Naive B cell (primary cell): ENCODE results near the gene RAD51B. TPM values are rescaled to one million over a fixed set of nuclear protein-coding genes. Genes with fewer than 3 reads are reported as not detected.

ENCODE experiments used
- ATAC-seq, 2 donors: fragments of 150-1000 bp; cut with Tn5 transposase; 2 replicates each; pipeline ENCODE4 v1.10.0; 2021; ENCODE audit warnings: low read depth in 2 of 2, mild to moderate bottlenecking in 2 of 2, moderate library complexity in 2 of 2
- DNase-seq: peaks from one replicate; pipeline ENCODE4 v3.0.0; 2022
- H3K27ac Mint-ChIP-seq, 6 donors: one replicate each; pipeline ENCODE4 v1.8.0; 2020 to 2022; ENCODE audit warnings: mild to moderate bottlenecking in 6 of 6, mixed read lengths in 6 of 6, moderate library complexity in 5 of 6, inconsistent platforms in 2 of 6
- H3K27me3 Mint-ChIP-seq, 3 donors: one replicate each; pipeline ENCODE4 v1.8.0; 2021 to 2022; ENCODE audit warnings: mixed read lengths in 3 of 3, mild to moderate bottlenecking in 1 of 3
- H3K36me3 Mint-ChIP-seq, 2 donors: one replicate each; pipeline ENCODE4 v1.8.0; 2020 to 2022; ENCODE audit warnings: mixed read lengths in 2 of 2, inconsistent platforms in 1 of 2, mild to moderate bottlenecking in 1 of 2
- H3K4me1 Mint-ChIP-seq, 3 donors: one replicate each; pipeline ENCODE4 v1.8.0; 2020 to 2022; ENCODE audit warnings: mixed read lengths in 3 of 3, inconsistent platforms in 1 of 3, mild to moderate bottlenecking in 1 of 3, moderate library complexity in 1 of 3
- H3K4me3 Mint-ChIP-seq, 8 donors: one replicate each; pipeline ENCODE4 v1.8.0; 2020 to 2022; ENCODE audit warnings: mild to moderate bottlenecking in 8 of 8, mixed read lengths in 8 of 8, moderate library complexity in 8 of 8, inconsistent platforms in 2 of 8
- H3K9me3 Mint-ChIP-seq, 7 donors: one replicate each; pipeline ENCODE4 v1.8.0; 2020 to 2022; ENCODE audit warnings: mixed read lengths in 7 of 7, mild to moderate bottlenecking in 5 of 7, inconsistent platforms in 2 of 7, moderate library complexity in 1 of 7
- polyA plus RNA-seq, 6 donors: library from polyadenylated mRNA; unstranded; fragments of 300-500 nt; fragmentation: Illumina TruSeq; gene quantifications; one replicate each; pipeline ENCODE4 v1.2.3, GENCODE V29; 2021; ENCODE audit warnings: low read depth in 6 of 6

RAD51B gene
- polyA plus RNA-seq, 6 donors from 2014 or later: 27.4 to 37.2 (median 31.8) TPM

DNA sequence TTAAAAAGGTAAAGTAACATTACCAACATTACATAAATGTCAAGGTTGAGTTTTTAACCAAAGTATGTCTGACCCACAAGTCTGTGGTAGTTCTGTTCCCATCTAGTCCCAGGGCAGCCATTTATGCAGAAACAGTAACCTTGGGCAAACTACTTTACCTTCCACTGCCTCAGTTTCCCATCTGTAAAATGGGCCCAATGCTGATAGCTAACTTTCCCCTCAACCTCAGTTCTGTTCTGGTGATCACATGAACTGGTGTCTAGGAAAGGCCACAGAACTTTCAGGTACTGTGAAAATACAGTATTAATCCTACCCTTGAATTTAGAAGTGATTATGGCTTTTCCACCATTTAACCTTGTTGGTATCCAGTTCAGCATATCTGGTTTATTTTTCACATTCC lies 859.7 kb downstream of the RAD51B start:
- ATAC-seq (no peak), DNase-seq (no peak)
- Mint-ChIP-seq H3K36me3 (peaks cover 13 to 39% of the 10 kb centered on the region in 2 donors), H3K4me1 (peaks cover 68 to 81% (median 81%) of the 10 kb centered on the region in 3 donors), H3K27me3 (no peaks in the 10 kb centered on the region), H3K27ac (peak overlapping the region in 4 of 6 donors; percentile 65 to 90 (median 72)), H3K9me3 (peaks cover 0 to 3% (median 0%) of the 10 kb centered on the region in 7 donors), H3K4me3 (no peak overlapping the region)

DNA sequence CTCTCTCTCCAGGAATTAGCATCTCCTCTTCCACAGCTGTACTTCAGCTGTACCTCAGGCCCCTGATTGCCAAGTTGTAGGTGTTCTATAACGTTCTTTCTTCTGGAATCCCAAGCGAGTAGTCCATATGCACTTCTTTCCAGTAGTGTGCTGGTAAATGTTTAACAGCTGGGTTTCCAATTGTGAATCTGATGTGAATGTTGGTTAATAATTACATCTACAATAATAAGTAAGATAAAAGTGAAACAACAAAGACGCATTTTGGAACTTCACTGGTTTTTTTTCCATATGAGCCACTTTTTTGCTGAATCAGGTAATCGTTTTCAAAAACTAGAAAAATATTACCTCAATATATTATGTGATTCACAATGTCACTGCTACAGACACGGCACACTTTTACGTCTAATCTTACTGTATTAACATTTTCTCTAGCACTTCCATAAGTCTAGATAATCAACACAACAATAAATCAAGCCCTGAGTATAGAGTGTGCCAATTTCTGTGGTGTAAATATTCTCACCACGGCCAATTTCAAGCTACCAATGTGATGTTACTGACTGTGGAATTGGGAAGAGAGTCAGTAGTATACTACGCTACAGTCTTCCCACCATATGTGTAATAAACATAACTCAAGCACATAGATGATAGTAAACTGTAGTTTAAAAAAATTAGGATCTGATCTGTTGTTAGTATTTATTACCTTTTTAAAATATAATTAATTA lies 860.3 kb downstream of the RAD51B start:
- H3K27ac Mint-ChIP-seq: peak overlapping the region in 4 of 6 donors; percentile 8 to 99 (median 60)
- H3K4me3 Mint-ChIP-seq: no peak overlapping the region
- peaks cover 70 to 83% (median 82%) of the 10 kb centered on the region in 3 donors for H3K4me1 Mint-ChIP-seq
- H3K27me3 Mint-ChIP-seq: no peaks in the 10 kb centered on the region
- ATAC-seq (no peak), DNase-seq (no peak)
- H3K36me3 Mint-ChIP-seq: peaks cover 13 to 39% of the 10 kb centered on the region in 2 donors
- peaks cover 0 to 3% (median 0%) of the 10 kb centered on the region in 7 donors for H3K9me3 Mint-ChIP-seq

DNA sequence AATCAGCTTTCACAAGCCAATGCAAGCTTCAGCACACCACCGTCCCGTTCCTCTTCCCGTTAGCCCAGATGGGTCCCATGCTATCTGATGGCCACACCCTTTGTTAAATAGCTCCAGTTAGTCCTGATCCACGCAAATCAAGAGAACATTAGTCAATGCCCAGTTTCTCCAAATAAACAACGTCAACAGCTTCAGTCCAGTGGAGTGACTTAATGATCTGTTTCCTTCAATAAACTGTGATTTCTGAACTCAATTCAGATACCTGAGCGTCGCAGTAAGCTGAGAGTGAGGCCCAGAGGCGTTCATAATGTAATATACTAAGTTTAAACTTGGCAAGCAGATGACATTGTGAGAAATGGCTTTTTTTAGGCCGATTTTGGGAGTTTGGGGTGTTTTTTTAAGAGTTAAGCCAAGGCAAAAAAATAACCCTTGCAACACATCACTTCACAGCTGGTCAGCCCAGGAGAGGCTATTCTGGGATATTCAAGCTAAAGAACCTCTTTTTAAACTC lies 861.0 kb downstream of the RAD51B start:
- no peaks in the 10 kb centered on the region for H3K27me3 Mint-ChIP-seq
- ATAC-seq: no peak
- peaks cover 0 to 3% (median 0%) of the 10 kb centered on the region in 7 donors for H3K9me3 Mint-ChIP-seq
- peaks cover 73 to 84% (median 82%) of the 10 kb centered on the region in 3 donors for H3K4me1 Mint-ChIP-seq
- no peak for DNase-seq
- H3K4me3 Mint-ChIP-seq: peak overlapping the region in 3 of 8 donors; percentile 82 to 90 (median 87)
- H3K36me3 Mint-ChIP-seq: peaks cover 13 to 39% of the 10 kb centered on the region in 2 donors
- H3K27ac Mint-ChIP-seq: peak overlapping the region in 4 of 6 donors; percentile 40 to 99 (median 84)

DNA sequence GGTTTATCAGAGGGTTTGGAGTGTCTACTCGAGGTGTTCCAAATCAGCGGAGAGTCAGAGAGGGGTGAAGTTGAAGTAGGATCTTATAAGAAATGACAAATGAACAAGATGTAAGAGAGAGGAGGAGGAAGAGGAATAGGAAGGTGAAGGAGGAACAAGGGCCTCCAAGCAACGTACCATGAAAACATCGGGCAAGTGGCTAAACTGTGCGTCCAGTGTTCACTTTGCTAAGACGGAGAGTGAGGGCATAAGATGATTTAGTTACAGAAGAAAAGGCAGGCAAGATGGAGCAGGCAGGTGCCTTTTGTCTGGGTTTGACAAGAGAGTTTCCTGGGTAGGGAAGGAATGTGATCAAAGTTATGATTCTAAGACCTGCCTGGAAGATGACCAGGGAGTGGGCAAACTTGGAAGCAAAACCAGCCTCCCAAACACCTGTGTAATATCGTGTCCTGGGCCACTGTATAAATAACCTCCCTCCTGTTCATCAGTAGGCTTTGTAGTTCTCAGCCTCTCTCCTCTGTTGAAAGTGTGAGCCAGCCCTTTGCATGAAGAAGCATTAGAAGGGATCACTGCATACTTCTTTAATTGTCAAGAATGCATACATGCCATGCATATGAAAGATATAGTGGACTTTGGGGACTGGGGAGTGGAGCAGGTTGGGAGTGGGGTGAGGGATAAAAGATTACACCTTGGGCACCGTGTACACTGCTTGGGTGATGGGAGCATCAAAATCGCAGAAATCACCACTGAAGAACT lies 861.9 kb downstream of the RAD51B start:
- no peak for ATAC-seq

DNA sequence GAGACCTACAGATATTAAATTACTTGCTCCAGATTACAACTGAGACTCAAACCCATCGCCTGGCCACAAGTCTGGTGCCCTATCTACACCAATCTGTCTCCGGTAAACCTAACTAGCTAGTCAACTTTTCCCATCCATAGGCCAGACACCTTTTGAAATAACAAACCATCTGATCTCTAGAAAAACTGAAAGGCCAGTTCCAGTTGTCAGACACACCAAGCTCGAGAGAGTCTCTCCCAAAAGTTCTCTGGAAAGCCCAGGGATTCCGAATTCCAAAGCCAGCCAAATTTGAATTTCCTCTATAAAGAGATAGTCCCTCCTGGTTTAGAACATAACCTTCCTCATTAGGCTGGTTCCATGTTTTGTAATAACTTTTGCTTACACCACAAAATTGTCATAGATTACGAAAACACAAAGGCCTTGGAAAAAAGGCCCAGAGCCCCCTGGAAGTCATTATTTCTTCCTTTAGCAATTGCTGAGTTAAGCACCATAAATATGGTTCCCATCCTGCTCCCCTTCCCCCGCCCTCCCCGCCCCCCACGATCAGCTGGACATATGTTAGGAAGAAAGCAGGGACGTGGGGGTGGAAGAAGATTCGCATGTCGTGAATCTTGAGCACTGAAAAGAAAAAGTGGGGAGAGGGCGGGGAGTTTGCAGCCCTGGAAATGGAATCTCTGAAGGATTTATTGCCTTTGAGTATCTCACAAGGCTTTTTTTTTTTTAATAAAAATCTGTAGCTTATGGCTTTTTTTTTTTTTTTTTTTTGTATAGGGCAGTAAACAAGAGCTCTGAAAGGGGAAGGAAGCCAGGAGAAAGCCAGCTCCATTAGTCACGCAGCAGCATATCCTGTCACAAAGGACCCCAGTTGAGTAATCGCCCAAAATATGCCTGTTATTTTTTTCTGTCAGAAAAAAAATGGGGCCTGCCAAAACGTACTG lies 862.9 kb downstream of the RAD51B start:
- DNase-seq (peak; percentile 80), ATAC-seq (peak; percentile 39 to 54)
- H3K4me1 Mint-ChIP-seq: peaks cover 79 to 88% (median 87%) of the 10 kb centered on the region in 3 donors
- H3K27ac Mint-ChIP-seq: peak overlapping the region; percentile 99 to 100 (median 99)
- H3K9me3 Mint-ChIP-seq: peaks cover 0 to 3% (median 0%) of the 10 kb centered on the region in 7 donors
- no peaks in the 10 kb centered on the region for H3K27me3 Mint-ChIP-seq
- H3K36me3 Mint-ChIP-seq: peaks cover 13 to 39% of the 10 kb centered on the region in 2 donors
- H3K4me3 Mint-ChIP-seq: peak overlapping the region; percentile 75 to 92 (median 86)

More for the DNA sequence above, 861.9 kb downstream of the RAD51B start:
- no peaks in the 10 kb centered on the region for H3K27me3 Mint-ChIP-seq
- H3K27ac Mint-ChIP-seq: peak overlapping the region; percentile 99 to 100 (median 99)
- DNase-seq: no peak
- H3K9me3 Mint-ChIP-seq: peaks cover 0 to 3% (median 0%) of the 10 kb centered on the region in 7 donors
- H3K36me3 Mint-ChIP-seq: peaks cover 13 to 39% of the 10 kb centered on the region in 2 donors
- H3K4me3 Mint-ChIP-seq: peak overlapping the region; percentile 45 to 90 (median 86)
- peaks cover 73 to 84% (median 82%) of the 10 kb centered on the region in 3 donors for H3K4me1 Mint-ChIP-seq

DNA sequence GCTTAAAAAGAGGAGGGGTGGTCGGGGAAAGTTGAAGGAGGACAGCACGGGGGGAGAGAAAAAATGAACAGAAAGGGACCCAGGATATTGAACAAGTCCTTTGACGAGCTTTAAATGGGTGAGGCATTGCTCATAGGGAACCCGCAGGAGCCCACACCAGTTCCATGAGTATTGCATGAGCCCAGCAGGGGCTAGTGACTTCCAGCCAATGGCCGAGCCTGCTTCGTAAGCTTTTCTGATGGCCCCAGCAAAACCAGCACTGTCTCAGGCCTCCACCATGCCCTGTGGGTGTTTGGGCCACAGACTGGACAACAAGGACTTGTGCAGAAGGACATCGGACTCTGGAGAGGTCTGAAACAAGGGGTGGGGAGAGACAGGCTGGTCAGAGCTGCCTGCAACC lies 863.7 kb downstream of the RAD51B start:
- peaks cover 0 to 3% (median 0%) of the 10 kb centered on the region in 7 donors for H3K9me3 Mint-ChIP-seq
- DNase-seq: no peak

DNA sequence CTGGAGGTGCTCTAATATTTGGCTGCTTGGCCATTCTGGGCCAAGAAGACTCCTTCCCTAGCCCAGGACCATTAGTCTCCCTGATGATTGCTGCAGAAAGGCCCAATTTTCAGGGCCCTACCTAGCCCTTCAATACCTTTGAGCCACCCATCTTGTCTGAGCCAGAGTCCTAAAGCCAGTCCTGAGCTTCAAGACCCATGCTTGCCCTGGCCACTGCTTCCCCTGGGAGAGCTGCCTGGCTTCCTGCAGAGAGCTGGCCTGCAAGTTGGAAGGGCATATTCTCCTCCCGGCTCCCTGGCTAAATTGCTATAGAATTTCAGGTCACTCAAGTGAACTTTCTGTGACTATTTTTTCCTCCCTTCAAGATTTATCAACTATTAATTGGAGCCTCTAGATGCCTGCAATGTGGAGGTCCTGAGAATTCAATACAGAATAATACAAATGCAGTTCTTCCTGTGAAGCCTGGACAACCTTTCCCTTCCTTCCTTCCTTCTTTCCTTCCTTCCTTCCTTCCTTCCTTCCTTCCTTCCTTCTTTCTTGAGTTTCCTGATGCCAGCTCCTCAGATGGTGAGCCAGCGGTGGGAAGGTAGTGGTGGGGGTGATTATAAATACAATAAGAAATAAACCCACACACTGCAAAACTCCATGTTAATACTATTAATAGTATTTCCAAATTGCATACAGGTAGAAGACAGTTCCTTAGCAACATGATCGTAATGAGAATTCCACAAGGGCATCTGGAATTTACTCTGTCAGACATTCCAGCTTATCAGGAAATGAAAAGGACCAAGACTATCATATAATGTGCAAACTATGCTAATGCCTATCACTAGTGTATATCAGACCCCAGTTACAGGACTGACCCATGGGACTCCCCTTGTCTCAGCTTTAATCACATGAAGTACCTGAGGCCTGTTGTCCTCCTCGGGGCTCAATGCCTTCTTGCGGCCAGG lies 865.2 kb downstream of the RAD51B start:
- Mint-ChIP-seq H3K4me3 (peak overlapping the region; percentile 78 to 92 (median 86)), H3K27ac (peak overlapping the region; percentile 99 to 100 (median 99)), H3K4me1 (peaks cover 82 to 96% (median 91%) of the 10 kb centered on the region in 3 donors), H3K36me3 (peaks cover 6 to 18% of the 10 kb centered on the region in 2 donors), H3K9me3 (peaks cover 0 to 3% (median 0%) of the 10 kb centered on the region in 7 donors), H3K27me3 (no peaks in the 10 kb centered on the region)
- no peak for DNase-seq
- ATAC-seq: no peak

More for the DNA sequence above, 863.7 kb downstream of the RAD51B start:
- H3K27ac Mint-ChIP-seq: peak overlapping the region; percentile 99 to 100 (median 99)
- H3K27me3 Mint-ChIP-seq: no peaks in the 10 kb centered on the region
- peaks cover 82 to 92% (median 88%) of the 10 kb centered on the region in 3 donors for H3K4me1 Mint-ChIP-seq
- H3K4me3 Mint-ChIP-seq: peak overlapping the region; percentile 75 to 92 (median 86)
- H3K36me3 Mint-ChIP-seq: peaks cover 13 to 30% of the 10 kb centered on the region in 2 donors
- ATAC-seq: no peak

DNA sequence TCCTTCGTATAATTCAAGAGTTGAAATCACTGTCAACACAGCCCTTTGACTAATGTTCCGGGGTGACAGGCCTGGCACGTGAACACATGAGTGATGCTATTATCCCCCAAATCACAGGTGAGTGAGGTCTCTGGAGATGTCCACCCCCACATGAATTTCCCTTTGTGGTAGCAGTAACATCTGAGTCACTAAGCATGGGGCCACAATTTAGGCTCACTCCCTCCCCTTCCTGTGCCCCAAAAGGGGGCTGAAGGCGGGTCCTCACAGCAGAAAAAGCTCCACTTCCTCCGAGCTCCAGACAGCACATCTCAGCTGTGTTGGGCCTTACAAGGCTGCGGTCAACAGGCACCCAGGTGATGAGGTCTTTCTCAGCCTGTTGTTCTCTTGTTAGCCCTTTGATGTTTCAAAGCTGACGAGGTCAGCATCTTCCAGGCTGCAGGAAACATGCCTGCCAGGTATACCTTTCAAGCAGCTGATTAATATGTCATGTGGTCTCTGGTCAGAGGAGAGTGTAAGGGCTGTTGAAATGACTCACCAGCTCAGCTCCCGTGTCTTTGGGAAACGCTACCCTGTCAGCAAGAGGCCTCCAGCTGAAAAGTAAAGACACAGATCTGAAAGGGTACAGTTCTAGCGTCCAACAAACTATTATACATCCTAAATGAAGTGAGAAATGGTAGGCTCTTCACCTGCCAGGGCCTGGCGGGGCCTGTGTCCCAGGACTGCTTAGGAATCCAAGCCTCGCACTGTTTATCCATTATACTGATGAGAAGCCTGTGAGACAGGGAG lies 866.0 kb downstream of the RAD51B start:
- peak; percentile 94 for DNase-seq
- Mint-ChIP-seq H3K27me3 (no peaks in the 10 kb centered on the region), H3K4me3 (peak overlapping the region; percentile 78 to 92 (median 86)), H3K36me3 (peaks cover 5 to 9% of the 10 kb centered on the region in 2 donors), H3K4me1 (peaks cover 78 to 94% (median 93%) of the 10 kb centered on the region in 3 donors), H3K9me3 (peaks cover 0 to under 1% (median 0%) of the 10 kb centered on the region in 7 donors), H3K27ac (peak overlapping the region; percentile 99 to 100 (median 99))
- peak; percentile 84 to 86 for ATAC-seq

DNA sequence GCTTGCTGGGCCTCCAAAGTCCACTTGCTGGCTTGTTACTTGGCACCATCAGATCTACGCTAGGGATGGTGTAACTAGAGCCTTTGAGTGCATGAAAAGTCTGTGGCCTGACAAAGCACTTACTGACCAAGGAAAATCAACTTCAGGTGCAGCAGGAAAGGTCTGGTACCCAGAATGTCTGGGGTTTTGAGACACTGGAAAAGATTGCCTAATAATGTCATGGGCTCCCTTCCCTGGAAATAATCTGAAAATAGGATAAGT lies 866.6 kb downstream of the RAD51B start:
- H3K9me3 Mint-ChIP-seq: no peaks in the 10 kb centered on the region
- peak overlapping the region; percentile 99 to 100 (median 99) for H3K27ac Mint-ChIP-seq
- H3K27me3 Mint-ChIP-seq: no peaks in the 10 kb centered on the region
- H3K4me1 Mint-ChIP-seq: peaks cover 74 to 94% (median 92%) of the 10 kb centered on the region in 3 donors
- peaks cover 3 to 4% of the 10 kb centered on the region in 2 donors for H3K36me3 Mint-ChIP-seq
- DNase-seq: no peak
- no peak for ATAC-seq
- H3K4me3 Mint-ChIP-seq: peak overlapping the region in 3 of 8 donors; percentile 85 to 90 (median 86)

DNA sequence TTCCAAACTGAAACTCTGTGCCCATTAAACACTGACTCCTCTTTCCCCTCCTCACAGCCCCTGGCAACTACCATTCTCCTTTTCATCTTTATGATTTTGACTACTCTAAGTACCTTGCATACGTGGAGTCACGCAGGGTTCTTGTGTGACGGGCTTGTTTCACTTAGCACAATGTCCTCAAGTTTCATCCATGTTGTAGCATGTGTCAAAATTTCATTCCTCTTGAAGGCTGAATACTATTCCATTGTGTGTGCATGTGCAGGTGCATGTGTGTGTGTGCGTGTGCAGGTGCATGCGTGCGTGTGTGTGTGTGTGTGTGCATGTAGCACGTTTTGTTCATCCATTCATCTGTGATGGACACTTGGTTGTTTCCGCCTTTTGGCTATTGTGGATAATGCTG lies 867.1 kb downstream of the RAD51B start:
- H3K9me3 Mint-ChIP-seq: no peaks in the 10 kb centered on the region
- H3K27ac Mint-ChIP-seq: peak overlapping the region; percentile 32 to 99 (median 99)
- H3K4me3 Mint-ChIP-seq: peak overlapping the region in 1 of 8 donors; percentile 27
- ATAC-seq (no peak), DNase-seq (no peak)
- no peaks in the 10 kb centered on the region for H3K36me3 Mint-ChIP-seq
- no peaks in the 10 kb centered on the region for H3K27me3 Mint-ChIP-seq
- peaks cover 72 to 94% (median 92%) of the 10 kb centered on the region in 3 donors for H3K4me1 Mint-ChIP-seq

DNA sequence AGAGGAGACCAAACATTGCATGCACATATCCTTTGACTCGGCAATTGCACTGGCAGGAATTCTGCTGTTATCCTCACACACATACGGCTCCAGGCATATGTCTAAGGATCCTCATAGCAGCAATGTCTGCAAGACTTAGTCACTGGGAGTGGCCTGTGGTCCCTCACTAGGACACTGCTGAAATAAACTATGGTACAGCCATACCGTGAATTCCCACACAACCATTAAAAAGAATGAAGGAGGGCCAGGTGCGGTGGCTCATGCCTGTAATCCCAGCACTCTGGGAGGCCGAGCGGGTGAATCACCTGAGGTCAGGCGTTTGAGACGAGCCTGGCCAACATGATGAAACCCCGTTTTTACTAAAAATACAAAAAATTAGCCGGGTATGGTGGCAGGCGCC lies 868.2 kb downstream of the RAD51B start:
- Mint-ChIP-seq H3K36me3 (no peaks in the 10 kb centered on the region), H3K27ac (peak overlapping the region; percentile 47 to 99 (median 81)), H3K4me3 (peak overlapping the region in 3 of 8 donors; percentile 16 to 65 (median 39)), H3K9me3 (no peaks in the 10 kb centered on the region), H3K4me1 (peaks cover 72 to 96% (median 90%) of the 10 kb centered on the region in 3 donors), H3K27me3 (no peaks in the 10 kb centered on the region)
- no peak for DNase-seq
- no peak for ATAC-seq
